HEK293T (cell line): ENCODE results near the gene PLPP4.

Source experiments
- BHLHE40 ChIP-seq: fragments of 450-650 bp; IDR thresholded peaks from 2 replicates; pipeline ENCODE4 v1.6.1; 2016; ENCODE audit warnings: mild to moderate bottlenecking, moderate library complexity, borderline replicate concordance
- CTBP1 ChIP-seq: fragments of 450-650 bp; IDR thresholded peaks from 2 replicates; pipeline ENCODE4 v1.6.1; 2016; ENCODE audit warnings: borderline replicate concordance
- FOXA1 ChIP-seq: fragments of 450-650 bp; IDR thresholded peaks from 2 replicates; pipeline ENCODE4 v1.6.1; 2016; ENCODE audit warnings: mild to moderate bottlenecking
- FOXK2 ChIP-seq: fragments of 450-650 bp; IDR thresholded peaks from 2 replicates; pipeline ENCODE4 v1.6.1; 2016; ENCODE audit warnings: mild to moderate bottlenecking
- FOXM1 ChIP-seq: fragments of 450-650 bp; IDR thresholded peaks from 2 replicates; pipeline ENCODE4 v1.6.1; 2017; ENCODE audit warnings: mild to moderate bottlenecking, borderline replicate concordance
- HDGF ChIP-seq: fragments of 450-650 bp; IDR thresholded peaks from 2 replicates; pipeline ENCODE4 v1.6.1; 2017; ENCODE audit warnings: antibody characterized with exemption, borderline replicate concordance
- L3MBTL2 ChIP-seq: fragments of 450-650 bp; conservative IDR thresholded peaks from 2 replicates; pipeline ENCODE4 v1.6.1; 2016; ENCODE audit warnings: mild to moderate bottlenecking
- LEF1 ChIP-seq: fragments of 450-650 bp; IDR thresholded peaks from 2 replicates; pipeline ENCODE4 v1.6.1; 2017; ENCODE audit warnings: mild to moderate bottlenecking, borderline replicate concordance
- NFRKB ChIP-seq: fragments of 450-650 bp; IDR thresholded peaks from 2 replicates; pipeline ENCODE4 v1.6.1; 2016; ENCODE audit warnings: mild to moderate bottlenecking, moderate library complexity
- SP1 ChIP-seq: fragments of 450-650 bp; IDR thresholded peaks from 2 replicates; pipeline ENCODE4 v1.6.1; 2017
- SUZ12 ChIP-seq: fragments of 450-650 bp; IDR thresholded peaks from 2 replicates; pipeline ENCODE4 v1.6.1; 2016; ENCODE audit warnings: mild to moderate bottlenecking
- TARDBP ChIP-seq: fragments of 450-650 bp; IDR thresholded peaks from 2 replicates; pipeline ENCODE4 v1.6.1; 2016
- TF ChIP-seq, protein P1 (sequence below): fragments of 450-650 bp; IDR thresholded peaks from 2 replicates; pipeline ENCODE4 v1.6.1; 2016

DNA sequence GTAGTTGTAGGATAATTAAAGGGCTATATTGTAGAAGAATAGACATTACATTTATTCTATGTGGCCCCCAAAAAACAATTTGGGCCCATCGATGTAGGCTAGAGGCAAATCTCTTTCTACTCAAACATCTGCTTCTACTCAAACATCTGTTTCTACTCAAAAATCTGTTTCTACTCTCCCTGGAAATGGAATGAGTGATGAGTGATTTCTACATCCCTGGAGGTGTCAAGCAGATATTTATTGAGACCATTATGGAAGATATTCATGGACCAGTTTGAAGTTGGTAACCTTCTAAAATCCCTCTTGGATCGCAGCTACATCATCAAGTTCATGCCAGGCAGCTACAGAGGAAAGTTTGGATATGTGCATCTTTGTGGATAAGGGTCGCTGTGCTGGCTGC is 5.1 kb upstream of the PLPP4 start:
- TF ChIP-seq BHLHE40 = no peak
- no peak for TF ChIP-seq FOXM1
- TF ChIP-seq SUZ12 = no peak
- no peak for TF ChIP-seq NFRKB
- no peak for TF ChIP-seq LEF1
- TF ChIP-seq L3MBTL2 = no peak
- no peak for TF ChIP-seq CTBP1
- no peak for TF ChIP-seq TARDBP
- no peak for TF ChIP-seq HDGF
- no peak for TF ChIP-seq FOXA1
- no peak for TF ChIP-seq SP1
- TF ChIP-seq, protein P1, sequence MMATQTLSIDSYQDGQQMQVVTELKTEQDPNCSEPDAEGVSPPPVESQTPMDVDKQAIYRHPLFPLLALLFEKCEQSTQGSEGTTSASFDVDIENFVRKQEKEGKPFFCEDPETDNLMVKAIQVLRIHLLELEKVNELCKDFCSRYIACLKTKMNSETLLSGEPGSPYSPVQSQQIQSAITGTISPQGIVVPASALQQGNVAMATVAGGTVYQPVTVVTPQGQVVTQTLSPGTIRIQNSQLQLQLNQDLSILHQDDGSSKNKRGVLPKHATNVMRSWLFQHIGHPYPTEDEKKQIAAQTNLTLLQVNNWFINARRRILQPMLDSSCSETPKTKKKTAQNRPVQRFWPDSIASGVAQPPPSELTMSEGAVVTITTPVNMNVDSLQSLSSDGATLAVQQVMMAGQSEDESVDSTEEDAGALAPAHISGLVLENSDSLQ = no peak
- no peak for TF ChIP-seq FOXK2
